ENCODE results near the gene ATP2C2.

The ATP2C2 gene

GRCh38 chr16:84451781-84452180 lies 83.4 kb downstream of the ATP2C2 start:
- no peak for DNase-seq (ENCODE audit: low read depth)

GRCh38 chr16:84453061-84453752 lies 84.9 kb downstream of the ATP2C2 start:
- no peak for DNase-seq (ENCODE audit: low read depth)

GRCh38 chr16:84454611-84455010 lies 86.3 kb downstream of the ATP2C2 start:
- no peak for DNase-seq (ENCODE audit: low read depth)

- no peak for DNase-seq (ENCODE audit: low read depth)
Measured at GRCh38 chr16:84455031-84455430, 86.7 kb downstream of the ATP2C2 start.

- DNase-seq (ENCODE audit: low read depth): no peak
Measured at GRCh38 chr16:84458606-84459532, 90.5 kb downstream of the ATP2C2 start.

- DNase-seq (ENCODE audit: low read depth): no peak
Measured at GRCh38 chr16:84459533-84459894, 91.2 kb downstream of the ATP2C2 start.

GRCh38 chr16:84459941-84460405 lies 91.6 kb downstream of the ATP2C2 start:
- no peak for DNase-seq (ENCODE audit: low read depth)

- DNase-seq (ENCODE audit: low read depth): no peak
Measured at GRCh38 chr16:84460406-84461028, 92.2 kb downstream of the ATP2C2 start.

GRCh38 chr16:84461029-84461412 lies 92.7 kb downstream of the ATP2C2 start:
- no peak for DNase-seq (ENCODE audit: low read depth)

GRCh38 chr16:84461413-84462295 lies 93.3 kb downstream of the ATP2C2 start:
- no peak for DNase-seq (ENCODE audit: low read depth)

GRCh38 chr16:84462296-84463210 lies 94.2 kb downstream of the ATP2C2 start:
- DNase-seq (ENCODE audit: low read depth): no peak

- DNase-seq (ENCODE audit: low read depth): no peak
Measured at GRCh38 chr16:84463221-84463620, 94.9 kb downstream of the ATP2C2 start.

GRCh38 chr16:84464116-84464515 lies 95.8 kb downstream of the ATP2C2 start:
- DNase-seq (ENCODE audit: low read depth): no peak

- DNase-seq (ENCODE audit: low read depth): no peak
Measured at GRCh38 chr16:84465154-84465553, 96.8 kb downstream of the ATP2C2 start.

GRCh38 chr16:84466692-84467091 lies 98.4 kb downstream of the ATP2C2 start:
- no peak for DNase-seq (ENCODE audit: low read depth)

GRCh38 chr16:84467256-84467655 lies 98.9 kb downstream of the ATP2C2 start:
- DNase-seq (ENCODE audit: low read depth): no peak

GRCh38 chr16:84467709-84468108 lies 99.4 kb downstream of the ATP2C2 start:
- no peak for DNase-seq (ENCODE audit: low read depth)

- no peak for DNase-seq (ENCODE audit: low read depth)
Measured at GRCh38 chr16:84471316-84471715, 103.0 kb downstream of the ATP2C2 start.

GRCh38 chr16:84471966-84472365 lies 103.6 kb downstream of the ATP2C2 start:
- no peak for DNase-seq (ENCODE audit: low read depth)

GRCh38 chr16:84475643-84476240 lies 107.4 kb downstream of the ATP2C2 start:
- DNase-seq (ENCODE audit: low read depth): no peak

Measured in activated T-cell treated with anti-CD3 and anti-CD28 coated beads for 1 hour (primary cell).